Measurements from ENCODE around the gene C1QTNF3. TPM values are rescaled to one million over a fixed set of nuclear protein-coding genes. Genes with fewer than 3 reads are reported as not detected.

C1QTNF3 gene
- total RNA-seq, 1 donor from 2014 or later, result 7.7 TPM

- ChIA-PET POLR2A (no interaction called here), CTCF (interaction anchor here (0.5 kb wide), 1 partner anchor 61 kb away, joined by 3 read pairs; no protein-coding TSS in a partner anchor)
- Mint-ChIP-seq H3K27ac (no peak overlapping the region), H3K9me3 (peaks cover 5% of the 10 kb centered on the region), H3K27me3 (no peaks in the 10 kb centered on the region), H3K36me3 (ENCODE audit: low read depth) (peaks cover 29% of the 10 kb centered on the region), H3K4me3 (no peak overlapping the region), H3K4me1 (no peaks in the 10 kb centered on the region)
- no peak for ATAC-seq (ENCODE audit: low read depth)
- intact Hi-C loops (cut with micrococcal nuclease), result no loop called here
- no peak for DNase-seq
- no peak for TF ChIP-seq CTCF (IDR thresholded peaks at IDR 0.05)
These were observed 14.6 kb upstream of the C1QTNF3 start for GRCh38 chr5:34057569-34057968.

- no peak for ATAC-seq (ENCODE audit: low read depth)
These were observed 14.1 kb upstream of the C1QTNF3 start for GRCh38 chr5:34057118-34057517.

GRCh38 chr5:34055667-34056066, 12.7 kb upstream of the C1QTNF3 start:
- no peaks in the 10 kb centered on the region for H3K4me1 Mint-ChIP-seq
- CTCF ChIA-PET, result no interaction called here
- DNase-seq (no peak), ATAC-seq (ENCODE audit: low read depth) (no peak)
- POLR2A ChIA-PET, result no interaction called here
- TF ChIP-seq CTCF (IDR thresholded peaks at IDR 0.05), result no peak
- H3K27ac Mint-ChIP-seq, result no peak overlapping the region
- peaks cover 27% of the 10 kb centered on the region for H3K36me3 Mint-ChIP-seq (ENCODE audit: low read depth)
- no peaks in the 10 kb centered on the region for H3K9me3 Mint-ChIP-seq
- H3K27me3 Mint-ChIP-seq, result no peaks in the 10 kb centered on the region
- no peak overlapping the region for H3K4me3 Mint-ChIP-seq
- intact Hi-C loops (cut with micrococcal nuclease), result no loop called here

More at GRCh38 chr5:34057118-34057517, 14.1 kb upstream of the C1QTNF3 start:
- Mint-ChIP-seq H3K4me1 (no peaks in the 10 kb centered on the region), H3K27me3 (no peaks in the 10 kb centered on the region), H3K27ac (no peak overlapping the region), H3K9me3 (peaks cover 4% of the 10 kb centered on the region), H3K4me3 (no peak overlapping the region), H3K36me3 (ENCODE audit: low read depth) (peaks cover 25% of the 10 kb centered on the region)
- ChIA-PET CTCF (no interaction called here), POLR2A (no interaction called here)
- DNase-seq, result no peak
- TF ChIP-seq CTCF (IDR thresholded peaks at IDR 0.05), result no peak
- intact Hi-C loops (cut with micrococcal nuclease), result no loop called here

GRCh38 chr5:34054400-34054729, 11.4 kb upstream of the C1QTNF3 start:
- ATAC-seq (ENCODE audit: low read depth), result no peak
- CTCF ChIA-PET, result no interaction called here
- POLR2A ChIA-PET, result no interaction called here
- Mint-ChIP-seq H3K36me3 (ENCODE audit: low read depth) (peaks cover 32% of the 10 kb centered on the region), H3K27ac (no peak overlapping the region), H3K27me3 (no peaks in the 10 kb centered on the region), H3K4me3 (no peak overlapping the region), H3K4me1 (no peaks in the 10 kb centered on the region), H3K9me3 (no peaks in the 10 kb centered on the region)
- no peak for TF ChIP-seq CTCF (IDR thresholded peaks at IDR 0.05)
- intact Hi-C loops (cut with micrococcal nuclease), result no loop called here
- DNase-seq, result no peak

- ChIA-PET CTCF (no interaction called here), POLR2A (no interaction called here)
- intact Hi-C loops (cut with micrococcal nuclease), result no loop called here
- H3K36me3 Mint-ChIP-seq (ENCODE audit: low read depth), result peaks cover 28% of the 10 kb centered on the region
- no peak for DNase-seq
- TF ChIP-seq CTCF (IDR thresholded peaks at IDR 0.05), result no peak
- H3K9me3 Mint-ChIP-seq, result no peaks in the 10 kb centered on the region
- no peaks in the 10 kb centered on the region for H3K27me3 Mint-ChIP-seq
- ATAC-seq (ENCODE audit: low read depth), result no peak
- H3K4me3 Mint-ChIP-seq, result no peak overlapping the region
- no peaks in the 10 kb centered on the region for H3K4me1 Mint-ChIP-seq
- H3K27ac Mint-ChIP-seq, result no peak overlapping the region
These were observed 10.8 kb upstream of the C1QTNF3 start for GRCh38 chr5:34053571-34054399.

Data from activated B cell treated with CpG ODN at 0.5 μM for 24 hours (primary cell).